Endothelial cell of umbilical vein (primary cell): Measurements from ENCODE around the gene URM1. TPM values are rescaled to one million over a fixed set of nuclear protein-coding genes. Genes with fewer than 3 reads are reported as not detected.

ENCODE experiments used
- BruUV-seq: library from RNA; stranded (reverse); fragments of 400-500 nt; replicated peaks from 2 replicates; lab custom pipeline; 2021; lab: Mats Ljungman, UMichigan
- CTCF ChIA-PET: fragments of 300-600, 350-600 bp; sonication (Branson Sonifier 250); formaldehyde crosslinking; loops from one replicate; lab custom pipeline; 2021; ENCODE audit warnings: antibody characterized with exemption, inconsistent platforms; lab: Charles Lee
- POLR2A ChIA-PET: fragments of 300-600, 350-600 bp; sonication (Branson Sonifier 250); formaldehyde crosslinking; loops from one replicate; lab custom pipeline; 2021; ENCODE audit warnings: antibody characterized with exemption, inconsistent platforms; lab: Charles Lee
- DNase-seq: peaks from one replicate; pipeline ENCODE4 v3.0.0-alpha.2; 2011; ENCODE audit warnings: low read depth, low spot score
- FAIRE-seq: peaks from 2 replicates; lab custom pipeline; 2011; peaks lifted over from hg19 to GRCh38; lab: Jason Lieb, UNC
- H2AFZ ChIP-seq: 2 replicates; pipeline ENCODE4 v1.6.0; 2012; ENCODE audit warnings: low read depth, low read length, control low read depth, inconsistent platforms
- H3K27ac ChIP-seq: 2 replicates; pipeline ENCODE4 v1.5.1; 2011; ENCODE audit warnings: low read depth, mild to moderate bottlenecking, control low read depth, low read length, moderate library complexity; ENCODE audit not compliant: insufficient read depth
- H3K27me3 ChIP-seq, 2 experiments: 2 replicates each; pipeline versions ENCODE4 v1.6.0 to v1.6.1; 2011; ENCODE audit warnings: low read length in 2 of 2, mixed read lengths in 1 of 2; ENCODE audit not compliant: control insufficient read depth in 2 of 2, insufficient read depth in 2 of 2
- H3K36me3 ChIP-seq, 2 experiments: 2 replicates in 1 of 2; 3 replicates in 1 of 2; pipeline ENCODE4 v1.5.1; 2011; ENCODE audit warnings: low read length in 2 of 2, mild to moderate bottlenecking in 1 of 2, moderate library complexity in 1 of 2; ENCODE audit not compliant: control insufficient read depth in 2 of 2, insufficient read depth in 2 of 2; ENCODE audit errors: extremely low read depth in 1 of 2
- H3K4me1 ChIP-seq: 3 replicates; pipeline ENCODE4 v1.5.1; 2011; ENCODE audit warnings: mild to moderate bottlenecking, low read length; ENCODE audit not compliant: control insufficient read depth, insufficient read depth; ENCODE audit errors: extremely low read depth
- H3K4me2 ChIP-seq: 2 replicates; pipeline ENCODE4 v1.6.1; 2011; ENCODE audit warnings: low read length, control low read depth, mixed read lengths; ENCODE audit not compliant: insufficient read depth
- H3K4me3 ChIP-seq, 3 experiments: fragments of 200-600 bp in 1 of 3; sonication (generic), shearing (Covaris generic) in 1 of 3; replicated peaks in 1 of 3; 2 replicates each; pipeline ENCODE4 v1.5.1; 2011 to 2016; ENCODE audit warnings: control low read depth in 3 of 3, low read length in 3 of 3, mild to moderate bottlenecking in 2 of 3, inconsistent platforms in 1 of 3, low read depth in 1 of 3, moderate library complexity in 1 of 3; ENCODE audit not compliant: insufficient read depth in 1 of 3
- H3K79me2 ChIP-seq: 2 replicates; pipeline ENCODE4 v1.6.0; 2012; ENCODE audit warnings: low read length, inconsistent platforms; ENCODE audit not compliant: control insufficient read depth, insufficient read depth
- H3K9ac ChIP-seq: replicated peaks from 2 replicates; pipeline ENCODE3; 2011; ENCODE audit warnings: low read length, control low read depth; ENCODE audit not compliant: insufficient read depth; ENCODE audit errors: extremely low read depth
- H3K9me1 ChIP-seq: replicated peaks from 3 replicates; pipeline ENCODE4 v1.6.0; 2011; ENCODE audit warnings: mild to moderate bottlenecking, low read length; ENCODE audit not compliant: control insufficient read depth, insufficient read depth; ENCODE audit errors: extremely low read depth
- H3K9me3 ChIP-seq: replicated peaks from 2 replicates; pipeline ENCODE4 v1.5.1; 2012; ENCODE audit warnings: low read length, inconsistent platforms; ENCODE audit not compliant: control insufficient read depth, insufficient read depth
- H4K20me1 ChIP-seq: replicated peaks from 2 replicates; pipeline ENCODE3; 2011; ENCODE audit warnings: mild to moderate bottlenecking, low read length; ENCODE audit not compliant: control insufficient read depth, insufficient read depth; ENCODE audit errors: extremely low read depth
- CTCF ChIP-seq, 2 donors: IDR thresholded peaks; 1 replicate in 1 of 2; 2 replicates in 1 of 2; pipeline ENCODE4 v1.5.1; 2011; ENCODE audit warnings: low read length in 2 of 2, mild to moderate bottlenecking in 2 of 2, moderate library complexity in 2 of 2, control low read depth in 1 of 2, inconsistent platforms in 1 of 2, low read depth in 1 of 2; ENCODE audit not compliant: insufficient read depth in 1 of 2; ENCODE audit errors: extremely low read depth in 1 of 2
- EZH2 ChIP-seq: IDR thresholded peaks from 2 replicates; pipeline ENCODE4 v1.6.1; 2012; ENCODE audit warnings: borderline replicate concordance, low read depth, mild to moderate bottlenecking, moderate library complexity, low read length, inconsistent platforms; ENCODE audit not compliant: severe bottlenecking
- FOS ChIP-seq: IDR thresholded peaks from 2 replicates; pipeline ENCODE4 v1.6.1; 2011; ENCODE audit warnings: mild to moderate bottlenecking, low read length, moderate library complexity, borderline replicate concordance; ENCODE audit not compliant: insufficient read depth
- GATA2 ChIP-seq: IDR thresholded peaks from 2 replicates; pipeline ENCODE4 v1.7.0; 2011; ENCODE audit warnings: low read depth, mild to moderate bottlenecking, moderate library complexity, mixed read lengths, low read length; ENCODE audit not compliant: insufficient read length, insufficient read depth
- JUN ChIP-seq: IDR thresholded peaks from 2 replicates; pipeline ENCODE4 v1.6.1; 2011; ENCODE audit warnings: borderline replicate concordance, low read depth; ENCODE audit not compliant: insufficient read length, insufficient read depth
- MAX ChIP-seq: IDR thresholded peaks from 2 replicates; pipeline ENCODE4 v1.6.1; 2011; ENCODE audit not compliant: insufficient read depth, insufficient read length
- MYC ChIP-seq: IDR thresholded peaks from one replicate; pipeline ENCODE4 v1.6.1; 2011; ENCODE audit warnings: mild to moderate bottlenecking, low read depth, low read length
- POLR2A ChIP-seq: IDR thresholded peaks from 2 replicates; pipeline ENCODE4 v1.6.1; 2012; ENCODE audit warnings: low read depth, mild to moderate bottlenecking, control low read depth, low read length
- POLR2AphosphoS5 ChIP-seq: IDR thresholded peaks from 2 replicates; pipeline ENCODE4 v1.6.1; 2012; ENCODE audit warnings: low read depth, mild to moderate bottlenecking, control low read depth, low read length, moderate library complexity; ENCODE audit not compliant: insufficient read depth
- dilution Hi-C: fragments of 300-500 bp; cut with MboI; formaldehyde crosslinking; loops from one replicate; pipeline ENCODE4 v1.15.0; 2019; ENCODE audit warnings: low sequenced_read_pairs; ENCODE audit not compliant: extremely low pct_ligation_motif_present
- intact Hi-C: fragments of 100-400 bp; cut with micrococcal nuclease; formaldehyde crosslinking; loops from one replicate; pipeline ENCODE4 v1.10.0; 2022
- polyA plus RNA-seq, 4 experiments: library from polyadenylated mRNA; depleted of rRNA in 3 of 4; stranded (reverse) in 3 of 4; unstranded in 1 of 4; fragments of >200 nt; gene quantifications; 2 replicates each; pipeline versions ENCODE4 v1.2.1 to v1.2.3, GENCODE V29; 2011 to 2012; ENCODE audit warnings: missing spikeins in 1 of 4
- total RNA-seq: library from RNA; stranded (reverse); gene quantifications from 2 replicates; pipeline ENCODE4 v1.2.3, GENCODE V29; 2021

Gene URM1
- total and polyA plus RNA-seq, 2 donors (not counting 3 experiments of a cell fraction or from before 2014, with no cell fraction given): 86.5 to 100 TPM

DNA sequence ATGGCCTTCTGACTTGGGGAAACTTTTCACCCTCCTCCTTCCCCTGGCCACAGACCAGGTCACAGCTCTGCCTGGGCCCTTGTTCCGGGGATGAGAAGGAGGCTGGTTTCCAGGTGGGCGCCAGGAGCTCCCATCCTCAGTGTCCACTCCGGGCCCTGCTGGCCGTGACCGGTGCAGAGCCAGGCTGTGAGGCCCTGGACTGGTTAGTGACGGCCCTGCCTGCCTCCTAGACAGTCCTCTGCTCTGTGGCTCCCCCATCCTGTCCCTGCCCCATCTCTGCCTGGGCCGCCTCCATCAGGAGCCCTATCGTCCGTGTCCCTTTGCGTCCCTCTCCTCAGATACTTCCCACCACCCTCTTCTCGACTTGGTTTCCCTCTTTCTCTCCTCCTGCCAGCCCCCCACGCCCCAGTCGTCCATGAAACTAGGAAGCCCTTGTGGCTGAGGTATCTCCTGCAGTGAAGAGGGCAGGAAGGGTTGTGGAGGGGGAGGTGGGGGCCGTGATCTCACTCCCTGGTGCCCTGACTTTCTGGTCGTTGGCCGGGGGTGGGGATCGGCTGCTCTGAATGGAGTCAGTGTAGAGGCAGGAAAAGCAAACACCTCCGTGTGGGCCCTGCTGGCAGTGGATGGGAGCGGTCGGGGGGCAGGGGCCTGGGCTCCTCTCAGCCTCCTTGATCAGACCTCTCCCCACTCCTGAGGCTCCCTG lies 34.1 kb downstream of the URM1 start:
- no peaks in the 10 kb centered on the region for H3K36me3 ChIP-seq
- no peak for DNase-seq
- H3K27me3 ChIP-seq: no peaks in the 10 kb centered on the region
- ChIA-PET POLR2A (no interaction called here), CTCF (interaction anchor here (0.6 kb wide), 1 partner anchor 20 kb away, joined by 3 read pairs; no protein-coding TSS in a partner anchor)
- no peak overlapping the region for H3K9ac ChIP-seq
- no peak for TF ChIP-seq GATA2
- TF ChIP-seq FOS: no peak
- no peak for TF ChIP-seq POLR2A
- TF ChIP-seq EZH2: no peak
- no peak for TF ChIP-seq POLR2AphosphoS5
- no peak for TF ChIP-seq CTCF (IDR thresholded peaks at IDR 0.05; ENCODE audit: extremely low read depth in 1 of 2, insufficient read depth in 1 of 2, low read depth in 1 of 2, low read length in 2 of 2)
- no peak for TF ChIP-seq JUN
- TF ChIP-seq MYC: no peak
- no peak for TF ChIP-seq MAX
- dilution Hi-C loops (no loop called here), intact Hi-C loops (no loop called here)
- H3K4me1 ChIP-seq: no peaks in the 10 kb centered on the region
- no peak overlapping the region for H3K4me3 ChIP-seq
- no peaks in the 10 kb centered on the region for H3K9me3 ChIP-seq
- H3K9me1 ChIP-seq: no peaks in the 10 kb centered on the region
- no peaks in the 10 kb centered on the region for H3K79me2 ChIP-seq
- no TSS peak for BruUV-seq
- FAIRE-seq: no peak
- H2AFZ ChIP-seq: peak overlapping the region; percentile 29
- no peak overlapping the region for H3K4me2 ChIP-seq
- H4K20me1 ChIP-seq: no peaks in the 10 kb centered on the region
- H3K27ac ChIP-seq: no peak overlapping the region
